Keratinocyte (primary cell): ENCODE measurements around the gene SPECC1. TPM values are rescaled to one million over a fixed set of nuclear protein-coding genes. Genes with fewer than 3 reads are reported as not detected.

ENCODE experiments used
- DNase-seq: peaks from one replicate; pipeline ENCODE4 v3.0.0-alpha.2; 2011; ENCODE audit warnings: low read depth, missing footprints, low spot score
- FAIRE-seq: peaks from 2 replicates; lab custom pipeline; 2011; peaks lifted over from hg19 to GRCh38; lab: Jason Lieb, UNC
- H2AFZ ChIP-seq: 2 replicates; pipeline ENCODE4 v1.6.0; 2012; ENCODE audit warnings: low read length, control low read depth, inconsistent platforms; ENCODE audit not compliant: control insufficient read depth
- H3K27ac ChIP-seq: 2 replicates; pipeline ENCODE4 v1.5.1; 2011; ENCODE audit warnings: low read length; ENCODE audit not compliant: control insufficient read depth, insufficient read depth
- H3K27me3 ChIP-seq: 3 replicates; pipeline ENCODE4 v1.6.0; 2011; ENCODE audit warnings: low read length; ENCODE audit not compliant: control insufficient read depth, insufficient read depth; ENCODE audit errors: extremely low read depth
- H3K36me3 ChIP-seq, 2 experiments: 2 replicates in 1 of 2; 3 replicates in 1 of 2; pipeline ENCODE4 v1.5.1; 2011; ENCODE audit warnings: low read length in 2 of 2, mild to moderate bottlenecking in 1 of 2; ENCODE audit not compliant: control insufficient read depth in 2 of 2, insufficient read depth in 2 of 2; ENCODE audit errors: extremely low read depth in 1 of 2
- H3K4me1 ChIP-seq: 3 replicates; pipeline ENCODE4 v1.5.1; 2011; ENCODE audit warnings: low read length; ENCODE audit not compliant: control insufficient read depth, insufficient read depth; ENCODE audit errors: extremely low read depth
- H3K4me2 ChIP-seq: 3 replicates; pipeline ENCODE4 v1.6.0; 2011; ENCODE audit warnings: low read depth, low read length; ENCODE audit not compliant: control insufficient read depth, insufficient read depth; ENCODE audit errors: extremely low read depth
- H3K4me3 ChIP-seq, 3 experiments: fragments of 200-600 bp in 1 of 3; sonication (generic) in 1 of 3; 2 replicates in 2 of 3; 3 replicates in 1 of 3; pipeline ENCODE4 v1.5.1; 2011 to 2016; ENCODE audit warnings: low read length in 3 of 3, mild to moderate bottlenecking in 3 of 3, control low read depth in 2 of 3, inconsistent platforms in 1 of 3, low read depth in 1 of 3, mixed read lengths in 1 of 3, mixed run types in 1 of 3, moderate library complexity in 1 of 3; ENCODE audit not compliant: control insufficient read depth in 2 of 3, insufficient read depth in 2 of 3; ENCODE audit errors: extremely low read depth in 1 of 3
- H3K79me2 ChIP-seq: 2 replicates; pipeline ENCODE4 v1.6.0; 2012; ENCODE audit warnings: low read length; ENCODE audit not compliant: control insufficient read depth, insufficient read depth
- H3K9ac ChIP-seq: 3 replicates; pipeline ENCODE4 v1.6.0; 2011; ENCODE audit warnings: low read length; ENCODE audit not compliant: control insufficient read depth, insufficient read depth; ENCODE audit errors: extremely low read depth
- H3K9me1 ChIP-seq: 3 replicates; pipeline ENCODE4 v1.6.0; 2011; ENCODE audit warnings: low read length; ENCODE audit not compliant: control insufficient read depth, insufficient read depth; ENCODE audit errors: extremely low read depth
- H3K9me3 ChIP-seq: 2 replicates; pipeline ENCODE4 v1.5.1; 2012; ENCODE audit warnings: low read depth, low read length; ENCODE audit not compliant: control insufficient read depth
- H4K20me1 ChIP-seq: 3 replicates; pipeline ENCODE4 v1.6.0; 2011; ENCODE audit warnings: low read length; ENCODE audit not compliant: control insufficient read depth, insufficient read depth; ENCODE audit errors: extremely low read depth
- CTCF ChIP-seq, 3 experiments: IDR thresholded peaks in 1 of 3; conservative IDR thresholded peaks in 1 of 3; optimal IDR thresholded peaks in 1 of 3; 2 replicates in 2 of 3; 3 replicates in 1 of 3; pipeline versions ENCODE3 to v1.5.1; 2011; ENCODE audit warnings: low read length in 3 of 3, mild to moderate bottlenecking in 3 of 3, moderate library complexity in 2 of 3, control low read depth in 1 of 3, inconsistent platforms in 1 of 3; ENCODE audit not compliant: insufficient read depth in 2 of 3; ENCODE audit errors: extremely low read depth in 1 of 3
- EZH2 ChIP-seq: IDR thresholded peaks from one replicate; pipeline ENCODE4 v1.6.1; 2012; ENCODE audit warnings: inconsistent platforms, mild to moderate bottlenecking, low read length, moderate library complexity
- dilution Hi-C: fragments of 300-500 bp; cut with MboI; formaldehyde crosslinking; loops from one replicate; pipeline ENCODE4 v1.7.0; 2020; ENCODE audit warnings: low sequenced_read_pairs; ENCODE audit not compliant: extremely low pct_ligation_motif_present
- polyA plus RNA-seq, 5 experiments: library from polyadenylated mRNA; depleted of rRNA in 3 of 5; stranded (reverse) in 3 of 5; stranded (forward) in 1 of 5; unstranded in 1 of 5; fragments of >200 nt; gene quantifications; 1 replicate in 1 of 5; 2 replicates in 3 of 5; 3 replicates in 1 of 5; pipeline versions ENCODE4 v1.2.1 to v1.2.3, GENCODE V29; 2011 to 2012; ENCODE audit warnings: missing spikeins in 2 of 5, low read depth in 1 of 5, low replicate concordance in 1 of 5

SPECC1 gene
- polyA plus RNA-seq, 1 donor (not counting 4 experiments of a cell fraction or from before 2014, with no cell fraction given), result 20.9 TPM

- H3K36me3 ChIP-seq, result peaks cover 2 to 3% of the 10 kb centered on the region in 2 experiments
- H3K27ac ChIP-seq, result no peak overlapping the region
- H3K9me1 ChIP-seq, result no peaks in the 10 kb centered on the region
- peaks cover 16% of the 10 kb centered on the region for H3K79me2 ChIP-seq
- no peak overlapping the region for H3K4me3 ChIP-seq
- FAIRE-seq (peak; percentile 74), DNase-seq (no peak)
- no peak for TF ChIP-seq EZH2
- TF ChIP-seq CTCF (optimal IDR thresholded peaks at IDR 0.05 in 1 of 3, IDR thresholded peaks at IDR 0.05 in 1 of 3, conservative IDR thresholded peaks at IDR 0.05 in 1 of 3; ENCODE audit: extremely low read depth in 1 of 3, insufficient read depth in 2 of 3, low read length in 3 of 3), result no peak
- H3K4me1 ChIP-seq, result peaks cover 38% of the 10 kb centered on the region
- H2AFZ ChIP-seq, result no peak overlapping the region
- no peak overlapping the region for H3K4me2 ChIP-seq
- dilution Hi-C loops, result no loop called here
- no peaks in the 10 kb centered on the region for H3K9me3 ChIP-seq
- no peaks in the 10 kb centered on the region for H3K27me3 ChIP-seq
- H3K9ac ChIP-seq, result no peak overlapping the region
- no peaks in the 10 kb centered on the region for H4K20me1 ChIP-seq
These were observed 196.4 kb downstream of the SPECC1 start for GRCh38 chr17:20205609-20206008.

GRCh38 chr17:20206068-20206467 lies 196.9 kb downstream of the SPECC1 start:
- Histone ChIP-seq H3K4me1 (peaks cover 38% of the 10 kb centered on the region), H3K9me1 (no peaks in the 10 kb centered on the region), H3K9ac (no peak overlapping the region), H3K9me3 (no peaks in the 10 kb centered on the region), H3K36me3 (peaks cover 3% of the 10 kb centered on the region in 2 experiments), H4K20me1 (no peaks in the 10 kb centered on the region), H3K27me3 (no peaks in the 10 kb centered on the region), H3K4me2 (peak overlapping the region; percentile 11), H3K4me3 (no peak overlapping the region), H3K79me2 (peaks cover 16% of the 10 kb centered on the region), H3K27ac (peak overlapping the region; percentile 39), H2AFZ (no peak overlapping the region)
- no peak for DNase-seq
- dilution Hi-C loops, result no loop called here
- TF ChIP-seq CTCF (optimal IDR thresholded peaks at IDR 0.05 in 1 of 3, IDR thresholded peaks at IDR 0.05 in 1 of 3, conservative IDR thresholded peaks at IDR 0.05 in 1 of 3; ENCODE audit: extremely low read depth in 1 of 3, insufficient read depth in 2 of 3, low read length in 3 of 3) (no peak), EZH2 (no peak)
- FAIRE-seq, result no peak
